ENCODE data around the gene MRPL1.

MRPL1 gene

GRCh38 chr4:77905651-77906263 is 43.1 kb downstream of the MRPL1 start:
- ChIA-PET CTCF (no interaction called here), POLR2A (ENCODE audit: low non-redundant PET) (no interaction called here)
- TF ChIP-seq CTCF (conservative IDR thresholded peaks at IDR 0.05; ENCODE audit: low read depth), result no peak
- H3K27ac ChIP-seq, result no peak overlapping the region
- no peak for DNase-seq (ENCODE audit: low spot score)

- DNase-seq (ENCODE audit: low spot score), result no peak
- ChIA-PET CTCF (no interaction called here), POLR2A (ENCODE audit: low non-redundant PET) (no interaction called here)
- no peak for TF ChIP-seq CTCF (conservative IDR thresholded peaks at IDR 0.05; ENCODE audit: low read depth)
- no peak overlapping the region for H3K27ac ChIP-seq
Observed at GRCh38 chr4:77910676-77911075, 48.0 kb downstream of the MRPL1 start.

- DNase-seq (ENCODE audit: low spot score), result no peak
- H3K27ac ChIP-seq, result no peak overlapping the region
- ChIA-PET POLR2A (ENCODE audit: low non-redundant PET) (no interaction called here), CTCF (no interaction called here)
- TF ChIP-seq CTCF (conservative IDR thresholded peaks at IDR 0.05; ENCODE audit: low read depth), result no peak
Observed at GRCh38 chr4:77911091-77911490, 48.5 kb downstream of the MRPL1 start.

- no peak for TF ChIP-seq CTCF (conservative IDR thresholded peaks at IDR 0.05; ENCODE audit: low read depth)
- ChIA-PET CTCF (no interaction called here), POLR2A (ENCODE audit: low non-redundant PET) (no interaction called here)
- no peak overlapping the region for H3K27ac ChIP-seq
- no peak for DNase-seq (ENCODE audit: low spot score)
Observed at GRCh38 chr4:77911842-77912450, 49.3 kb downstream of the MRPL1 start.

- H3K27ac ChIP-seq, result no peak overlapping the region
- POLR2A ChIA-PET (ENCODE audit: low non-redundant PET), result no interaction called here
- no peak for DNase-seq (ENCODE audit: low spot score)
- CTCF ChIA-PET, result no interaction called here
- TF ChIP-seq CTCF (conservative IDR thresholded peaks at IDR 0.05; ENCODE audit: low read depth), result no peak
Observed at GRCh38 chr4:77913348-77913747, 50.7 kb downstream of the MRPL1 start.

GRCh38 chr4:77917075-77917474 is 54.4 kb downstream of the MRPL1 start:
- CTCF ChIA-PET, result no interaction called here
- DNase-seq (ENCODE audit: low spot score), result no peak
- TF ChIP-seq CTCF (conservative IDR thresholded peaks at IDR 0.05; ENCODE audit: low read depth), result no peak
- H3K27ac ChIP-seq, result no peak overlapping the region
- POLR2A ChIA-PET (ENCODE audit: low non-redundant PET), result interaction anchor here (0.6 kb wide), 1 partner anchor 710 kb away, joined by 4 read pairs; no protein-coding TSS in a partner anchor
